ENCODE measurements around the gene USPL1. TPM values are rescaled to one million over a fixed set of nuclear protein-coding genes. Genes with fewer than 3 reads are reported as not detected.

Gene USPL1
- total RNA-seq, 4 donors from 2014 or later: 14.2 to 18.4 (median 15.6) TPM

GRCh38 chr13:30702006-30702405 is 84.3 kb downstream of the USPL1 start:
- Histone ChIP-seq H3K4me1 (peaks cover 0 to 8% of the 10 kb centered on the region in 2 donors), H3K9me3 (no peaks in the 10 kb centered on the region), H3K27me3 (no peaks in the 10 kb centered on the region), H3K27ac (no peak overlapping the region), H3K36me3 (no peaks in the 10 kb centered on the region), H3K4me3 (no peak overlapping the region)
- intact Hi-C loops (cut with DNase I; ENCODE audit: low total_unique reads): loop anchor here (1.0 kb wide), 1 partner anchor 19 kb away; no protein-coding TSS in a partner anchor
- TF ChIP-seq POLR2A (IDR thresholded peaks at IDR 0.05): no peak
- no peak for TF ChIP-seq CTCF (IDR thresholded peaks at IDR 0.05 in 4 of 5, conservative IDR thresholded peaks at IDR 0.05 in 1 of 5)
- no peak for DNase-seq
- in situ Hi-C loops (cut with MboI; ENCODE audit: low sequenced_read_pairs in 4 of 4): no loop called here
- no peak for ATAC-seq

GRCh38 chr13:30704596-30704995 is 86.9 kb downstream of the USPL1 start:
- no peak overlapping the region for H3K4me3 ChIP-seq
- in situ Hi-C loops (cut with MboI; ENCODE audit: low sequenced_read_pairs in 4 of 4): no loop called here

GRCh38 chr13:30705680-30706079 is 88.0 kb downstream of the USPL1 start:
- ATAC-seq: no peak
- peaks cover 0 to 4% of the 10 kb centered on the region in 2 donors for H3K4me1 ChIP-seq
- H3K9me3 ChIP-seq: no peaks in the 10 kb centered on the region
- no peak overlapping the region for H3K4me3 ChIP-seq
- no peak for DNase-seq
- H3K27me3 ChIP-seq: no peaks in the 10 kb centered on the region
- intact Hi-C loops (cut with DNase I; ENCODE audit: low total_unique reads): no loop called here
- H3K27ac ChIP-seq: no peak overlapping the region
- TF ChIP-seq CTCF (IDR thresholded peaks at IDR 0.05 in 4 of 5, conservative IDR thresholded peaks at IDR 0.05 in 1 of 5): no peak
- TF ChIP-seq POLR2A (IDR thresholded peaks at IDR 0.05): no peak
- no peaks in the 10 kb centered on the region for H3K36me3 ChIP-seq
- in situ Hi-C loops (cut with MboI; ENCODE audit: low sequenced_read_pairs in 4 of 4): no loop called here

More at GRCh38 chr13:30704596-30704995, 86.9 kb downstream of the USPL1 start:
- no peak overlapping the region for H3K27ac ChIP-seq
- TF ChIP-seq CTCF (IDR thresholded peaks at IDR 0.05 in 4 of 5, conservative IDR thresholded peaks at IDR 0.05 in 1 of 5) (no peak), POLR2A (IDR thresholded peaks at IDR 0.05) (no peak)
- DNase-seq (no peak), ATAC-seq (no peak)
- H3K4me1 ChIP-seq: peaks cover 0 to 4% of the 10 kb centered on the region in 2 donors
- intact Hi-C loops (cut with DNase I; ENCODE audit: low total_unique reads): no loop called here
- no peaks in the 10 kb centered on the region for H3K36me3 ChIP-seq
- no peaks in the 10 kb centered on the region for H3K27me3 ChIP-seq
- H3K9me3 ChIP-seq: no peaks in the 10 kb centered on the region

GRCh38 chr13:30708541-30708940 is 90.8 kb downstream of the USPL1 start:
- Histone ChIP-seq H3K27ac (no peak overlapping the region), H3K27me3 (no peaks in the 10 kb centered on the region), H3K9me3 (no peaks in the 10 kb centered on the region), H3K36me3 (no peaks in the 10 kb centered on the region), H3K4me1 (peaks cover 0 to 4% of the 10 kb centered on the region in 2 donors), H3K4me3 (no peak overlapping the region)
- DNase-seq: no peak
- no peak for TF ChIP-seq CTCF (IDR thresholded peaks at IDR 0.05 in 4 of 5, conservative IDR thresholded peaks at IDR 0.05 in 1 of 5)
- TF ChIP-seq POLR2A (IDR thresholded peaks at IDR 0.05): no peak
- intact Hi-C loops (cut with DNase I; ENCODE audit: low total_unique reads) (no loop called here), in situ Hi-C loops (cut with MboI; ENCODE audit: low sequenced_read_pairs in 4 of 4) (no loop called here)
- no peak for ATAC-seq

Other genes with a start within 250 kb of the USPL1 start
- gene UBE2L5, start 195.4 kb upstream of the USPL1 start, total RNA-seq: not detected
- 100 to 1,000 TPM; 217 to 314 (median 265) TPM for gene HMGB1, start 152.0 kb upstream of the USPL1 start, total RNA-seq
- 1 to 10 TPM; 5.3 to 9.1 (median 7.1) TPM for gene ALOX5AP, start 117.6 kb downstream of the USPL1 start, total RNA-seq